ENCODE results near the gene CPLX3.
A peak's percentile ranks its signal among the peaks of the same experiment; 100 is the strongest.

Gene CPLX3

GRCh38 chr15:74850393-74850792 lies 24.0 kb downstream of the CPLX3 start:
- DNase-seq = no peak

GRCh38 chr15:74851960-74852359 lies 25.5 kb downstream of the CPLX3 start:
- no peak for DNase-seq

- no peak for DNase-seq
Observed at GRCh38 chr15:74854453-74855022, 28.1 kb downstream of the CPLX3 start.

GRCh38 chr15:74855857-74856256 lies 29.4 kb downstream of the CPLX3 start:
- DNase-seq = no peak

- no peak for DNase-seq
Observed at GRCh38 chr15:74856537-74856936, 30.1 kb downstream of the CPLX3 start.

- no peak for DNase-seq
Observed at GRCh38 chr15:74857082-74857655, 30.7 kb downstream of the CPLX3 start.

GRCh38 chr15:74857671-74858368 lies 31.4 kb downstream of the CPLX3 start:
- DNase-seq = no peak

GRCh38 chr15:74858369-74858740 lies 31.9 kb downstream of the CPLX3 start:
- DNase-seq = no peak

GRCh38 chr15:74863239-74864056 lies 37.0 kb downstream of the CPLX3 start:
- DNase-seq = no peak

- no peak for DNase-seq
Observed at GRCh38 chr15:74864296-74864695, 37.9 kb downstream of the CPLX3 start.

GRCh38 chr15:74865316-74865715 lies 38.9 kb downstream of the CPLX3 start:
- DNase-seq = no peak

GRCh38 chr15:74866090-74866489 lies 39.7 kb downstream of the CPLX3 start:
- no peak for DNase-seq

- no peak for DNase-seq
Observed at GRCh38 chr15:74867466-74868038, 41.1 kb downstream of the CPLX3 start.

GRCh38 chr15:74868059-74868458 lies 41.6 kb downstream of the CPLX3 start:
- DNase-seq = no peak

- DNase-seq = no peak
Observed at GRCh38 chr15:74869372-74869725, 42.9 kb downstream of the CPLX3 start.

GRCh38 chr15:74869726-74870407 lies 43.4 kb downstream of the CPLX3 start:
- peak; percentile 61 for DNase-seq

GRCh38 chr15:74870436-74871215 lies 44.2 kb downstream of the CPLX3 start:
- no peak for DNase-seq

GRCh38 chr15:74872702-74873035 lies 46.2 kb downstream of the CPLX3 start:
- no peak for DNase-seq

- peak; percentile 97 for DNase-seq
Observed at GRCh38 chr15:74873036-74873755, 46.8 kb downstream of the CPLX3 start, which contains the start of gene SCAMP2. Gene SCAMP2, minus strand, starts transcription at chr15:74873365. Its CDS starts 110 bp downstream, at chr15:74873255.

- no peak for DNase-seq
Observed at GRCh38 chr15:74873756-74874424, 47.5 kb downstream of the CPLX3 start.

GRCh38 chr15:74878273-74878672 lies 51.8 kb downstream of the CPLX3 start:
- DNase-seq = no peak

All from right forelimb (tissue), 1 donor.